Measurements from ENCODE around the gene DDX20. TPM values are rescaled to one million over a fixed set of nuclear protein-coding genes. Genes with fewer than 3 reads are reported as not detected.
"Not testable (repeated sequence)": the region's sequence is repeated elsewhere in the genome, so short reads cannot be mapped to it uniquely, and the experiment has no call there.

DDX20 gene
- total RNA-seq, 2 experiments from 2014 or later, result 21.8 to 23.8 TPM

DNA sequence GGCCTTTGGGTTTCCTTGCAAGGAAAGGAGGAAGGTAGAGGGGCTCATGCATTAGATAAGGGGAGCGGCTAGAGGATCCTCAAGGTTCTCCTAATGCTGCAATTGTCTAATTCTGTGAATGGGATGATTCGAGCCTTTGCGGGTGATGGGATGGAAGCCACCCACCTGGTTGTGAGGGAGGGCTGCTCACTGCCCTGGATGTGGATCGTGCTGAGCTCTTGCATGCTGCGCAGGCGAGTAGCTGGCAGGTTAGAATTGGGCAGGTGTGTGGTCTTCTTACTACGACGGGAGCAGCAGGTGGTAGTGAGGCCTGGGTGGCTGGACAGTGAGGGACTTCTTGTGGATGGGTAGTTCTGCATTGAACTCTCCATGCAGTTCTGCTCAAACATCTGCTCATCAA is 21.2 kb downstream of the DDX20 start:
- ChIA-PET CTCF (no interaction called here), POLR2A (no interaction called here)

DNA sequence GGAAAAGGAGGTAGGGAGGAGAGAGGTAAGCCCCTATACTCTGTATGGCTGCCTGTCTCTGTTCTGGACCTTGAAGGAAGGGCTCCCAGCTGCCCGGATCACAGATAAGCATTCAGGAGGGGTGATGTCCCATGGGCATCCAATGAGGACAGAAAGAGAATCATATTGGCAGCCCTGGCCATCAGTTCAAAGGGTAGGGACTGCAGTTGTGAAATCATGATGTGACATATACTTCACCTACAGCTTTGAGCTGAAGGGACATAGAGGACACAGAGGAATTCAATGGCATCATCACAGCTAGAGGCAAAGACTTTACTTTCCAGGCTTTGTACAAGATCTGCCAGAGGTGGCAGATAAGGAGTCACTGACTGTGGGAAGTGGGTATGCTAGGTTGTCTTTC is 21.6 kb downstream of the DDX20 start:
- ChIA-PET CTCF (no interaction called here), POLR2A (no interaction called here)

DNA sequence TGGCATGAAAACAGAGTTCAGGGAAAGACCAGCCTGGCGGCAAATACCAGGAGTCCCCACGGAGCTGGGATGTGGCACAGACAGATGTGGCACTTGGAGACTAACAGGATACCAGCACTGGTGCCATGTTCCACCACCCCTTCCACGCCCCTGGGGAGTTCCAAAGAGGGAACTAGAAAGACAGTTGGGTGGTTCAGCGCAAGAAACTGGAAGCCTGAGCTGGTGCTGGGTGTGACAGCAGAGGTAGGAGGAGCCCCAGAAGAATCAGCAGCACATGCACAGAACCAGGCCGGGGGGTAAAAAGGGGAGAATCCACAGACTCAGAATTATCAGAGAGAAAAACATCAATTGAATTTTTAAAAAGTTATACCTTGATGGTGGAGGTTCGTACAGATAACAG is 22.4 kb downstream of the DDX20 start:
- CTCF ChIA-PET, result no interaction called here

DNA sequence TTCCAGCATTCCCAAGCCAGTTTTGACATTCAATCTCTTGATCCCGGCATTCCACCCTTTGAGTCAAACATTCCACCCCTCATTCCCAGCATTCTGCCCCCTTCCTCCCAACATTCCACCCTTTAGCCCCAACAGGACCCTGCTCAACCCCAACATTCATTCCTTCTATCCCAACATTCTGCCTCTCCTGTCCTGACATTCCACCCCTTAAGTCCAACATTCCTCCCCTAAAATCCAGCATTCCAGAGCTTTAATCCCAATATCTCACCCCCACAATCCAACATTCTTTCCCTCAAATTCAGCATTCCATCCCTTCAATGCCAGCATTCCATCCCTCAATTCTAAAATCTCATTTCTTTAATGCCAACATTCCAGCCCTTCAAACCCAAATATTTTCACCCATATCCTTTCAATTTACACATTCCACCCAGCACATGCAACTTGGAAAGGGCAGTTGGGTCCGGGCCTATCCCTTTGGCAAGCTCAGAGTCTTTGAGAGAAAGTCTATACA is 22.9 kb downstream of the DDX20 start:
- CTCF ChIA-PET, result no interaction called here
- POLR2A ChIA-PET, result no interaction called here

More for the DNA sequence above, 22.4 kb downstream of the DDX20 start:
- POLR2A ChIA-PET, result no interaction called here

DNA sequence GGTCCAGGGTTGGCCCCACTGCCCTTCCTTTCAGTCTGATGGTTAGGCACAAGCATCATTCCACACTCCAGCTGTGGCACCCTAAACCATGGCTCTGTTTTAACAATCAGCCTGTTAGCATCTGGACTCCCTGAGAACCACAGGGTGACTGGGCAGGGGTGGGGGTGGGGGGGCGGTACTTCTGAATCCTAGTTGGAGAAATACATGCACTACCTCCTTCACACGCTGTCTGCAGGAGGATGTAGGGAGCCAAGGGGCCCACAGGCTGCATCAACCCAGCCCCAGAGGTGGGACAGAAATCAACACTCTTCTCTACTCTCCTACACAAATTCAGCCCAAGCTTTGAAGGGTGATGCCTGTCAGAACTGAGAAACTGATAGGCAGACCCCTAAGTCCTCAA is 23.8 kb downstream of the DDX20 start:
- ChIA-PET CTCF (no interaction called here), POLR2A (no interaction called here)

DNA sequence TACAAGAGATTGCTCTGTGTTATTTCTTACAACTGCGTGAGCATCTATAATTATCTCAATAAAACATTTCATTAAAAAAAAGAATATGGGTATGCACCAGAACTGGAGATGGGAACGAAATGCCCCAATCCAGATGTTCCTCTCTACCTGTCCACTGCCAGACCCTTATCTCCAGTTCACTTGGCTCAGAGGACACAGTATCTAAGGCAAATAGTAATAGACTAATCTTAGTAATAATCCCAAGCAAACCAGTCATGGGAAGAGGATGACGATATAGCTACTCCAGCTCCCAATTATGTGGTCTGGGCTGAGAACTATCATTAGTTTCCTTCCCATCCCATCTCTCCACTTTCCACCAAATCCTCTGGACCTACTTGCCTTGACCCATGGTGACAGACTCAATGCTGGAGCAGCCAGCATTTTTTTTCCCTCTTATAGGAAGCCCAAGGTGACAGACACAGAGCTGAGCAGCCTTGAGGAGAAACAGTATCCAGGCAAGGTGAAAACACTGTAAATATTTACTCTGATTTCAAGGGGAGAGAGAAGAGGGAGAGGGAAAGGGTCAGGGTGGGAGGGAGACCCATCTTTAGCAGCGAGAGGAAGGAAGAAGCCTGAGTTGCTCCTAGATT is 28.7 kb downstream of the DDX20 start:
- POLR2A ChIA-PET, result no interaction called here
- CTCF ChIA-PET, result no interaction called here

DNA sequence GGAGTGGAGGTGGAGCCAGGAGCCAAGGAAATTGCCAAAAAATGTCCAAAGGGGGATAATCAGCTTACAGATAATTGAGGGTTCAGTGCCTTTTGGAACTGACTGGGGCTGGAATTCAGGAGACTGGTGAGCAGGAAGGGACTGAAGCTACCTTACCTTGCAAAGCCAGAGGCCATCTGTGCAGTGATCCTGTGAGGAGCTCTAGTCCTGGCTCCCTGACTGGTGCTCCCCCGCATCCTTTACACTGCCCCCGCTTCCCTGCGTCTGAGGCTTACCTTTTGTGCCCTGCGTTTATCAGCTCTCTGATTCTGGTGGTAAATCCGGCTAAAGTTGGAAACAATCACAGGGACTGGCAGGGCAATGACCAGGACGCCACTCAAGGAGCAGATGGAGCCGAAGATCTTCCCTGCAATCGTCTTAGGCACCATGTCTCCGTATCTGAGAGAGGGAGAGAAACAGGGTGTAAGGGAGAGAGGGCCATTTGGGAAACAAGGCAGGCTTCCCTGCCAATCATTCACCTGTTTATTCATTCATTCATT is 31.0 kb downstream of the DDX20 start:
- CTCF ChIA-PET, result no interaction called here
- POLR2A ChIA-PET, result no interaction called here

DNA sequence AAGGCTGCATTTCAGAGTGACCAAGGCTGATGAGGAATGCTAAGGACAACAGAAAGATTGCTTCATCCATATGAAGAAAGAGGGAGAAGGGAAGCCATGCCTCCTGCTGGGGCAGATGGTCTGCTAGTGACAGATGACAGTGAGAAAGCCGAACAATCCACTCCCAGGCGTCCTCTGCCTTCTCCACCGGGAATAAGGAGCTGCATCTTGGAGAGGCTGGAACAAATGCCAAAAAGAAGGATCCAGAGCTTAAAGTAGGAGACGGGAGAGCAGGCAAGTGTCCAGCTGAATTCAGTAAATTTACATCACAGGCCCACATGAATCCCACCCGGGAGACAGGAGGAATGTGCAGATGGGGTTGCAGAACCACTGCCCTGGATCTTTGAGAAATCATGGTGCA is 33.4 kb downstream of the DDX20 start:
- POLR2A ChIA-PET, result no interaction called here

DNA sequence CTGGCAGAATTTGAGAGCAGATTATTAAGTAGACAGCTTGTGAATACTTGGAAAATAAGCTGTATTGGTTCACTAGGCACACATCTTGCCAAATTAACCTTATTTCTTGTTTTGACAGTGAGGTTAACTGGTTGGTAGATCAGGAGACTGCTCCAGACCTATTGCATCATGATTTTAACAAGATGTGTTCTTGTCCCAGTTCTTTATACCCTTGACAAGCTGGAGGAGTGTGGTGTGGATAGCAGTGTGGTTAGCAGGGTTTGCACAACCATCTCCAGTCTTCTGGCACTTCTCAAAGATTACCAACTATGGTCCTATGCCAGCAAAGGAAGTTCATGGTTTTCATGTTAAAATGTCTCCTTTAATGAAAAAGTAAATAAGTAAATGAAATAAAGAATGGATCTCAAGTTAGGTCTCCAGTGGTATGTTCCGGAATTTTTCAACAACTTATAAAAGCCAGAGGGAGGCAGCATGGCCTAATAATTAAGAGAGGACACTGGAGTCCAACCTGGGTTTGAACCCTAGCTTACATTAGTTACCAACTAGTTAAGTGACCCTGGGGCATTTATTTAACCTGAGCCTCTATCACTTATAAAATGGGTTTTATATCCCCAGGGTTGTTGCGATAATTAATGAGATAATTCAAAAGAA is 34.1 kb downstream of the DDX20 start:
- CTCF ChIA-PET, result no interaction called here
- POLR2A ChIA-PET, result no interaction called here

More for the DNA sequence above, 33.4 kb downstream of the DDX20 start:
- CTCF ChIA-PET, result no interaction called here

DNA sequence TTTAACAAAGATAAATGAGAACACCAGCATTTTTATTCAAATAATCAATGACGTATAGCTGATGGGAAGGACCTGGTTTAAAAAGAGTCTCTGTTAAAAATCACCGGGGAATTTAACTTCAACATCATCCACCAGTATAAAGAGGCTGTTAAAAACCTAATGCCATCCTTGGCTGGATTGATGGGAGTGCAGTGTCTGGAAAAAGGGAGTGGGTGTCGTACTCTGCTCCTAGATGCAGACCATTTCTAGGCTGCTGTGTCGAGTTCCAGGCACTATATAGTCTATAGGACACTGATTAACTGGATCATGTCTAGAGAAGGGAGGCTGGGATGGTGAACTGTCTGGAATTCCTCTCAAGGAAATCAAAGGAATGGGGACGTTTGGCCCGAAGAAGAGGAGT is 36.1 kb downstream of the DDX20 start:
- POLR2A ChIA-PET, result no interaction called here

DNA sequence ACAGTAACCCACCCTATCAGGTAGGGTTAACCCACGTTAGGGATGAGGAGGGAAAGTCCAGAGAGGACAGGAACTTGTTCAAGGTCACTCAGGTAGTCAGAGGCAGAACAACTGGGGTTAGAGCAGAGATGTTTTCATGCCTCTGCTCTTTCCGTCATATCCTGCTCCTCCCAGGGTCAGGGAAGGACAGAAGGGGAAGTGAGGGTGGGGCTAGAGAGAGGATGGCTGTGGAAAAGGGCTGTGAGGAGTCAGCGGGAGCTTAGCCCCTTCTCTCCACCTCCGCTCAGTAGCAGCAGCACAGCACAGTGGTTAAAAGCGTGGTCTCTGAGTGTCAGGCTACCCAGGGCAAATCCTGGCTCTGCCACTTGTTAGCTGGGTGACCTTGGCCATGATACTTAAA is 36.5 kb downstream of the DDX20 start:
- POLR2A ChIA-PET, result no interaction called here
- CTCF ChIA-PET, result no interaction called here

More for the DNA sequence above, 36.1 kb downstream of the DDX20 start:
- CTCF ChIA-PET, result no interaction called here

DNA sequence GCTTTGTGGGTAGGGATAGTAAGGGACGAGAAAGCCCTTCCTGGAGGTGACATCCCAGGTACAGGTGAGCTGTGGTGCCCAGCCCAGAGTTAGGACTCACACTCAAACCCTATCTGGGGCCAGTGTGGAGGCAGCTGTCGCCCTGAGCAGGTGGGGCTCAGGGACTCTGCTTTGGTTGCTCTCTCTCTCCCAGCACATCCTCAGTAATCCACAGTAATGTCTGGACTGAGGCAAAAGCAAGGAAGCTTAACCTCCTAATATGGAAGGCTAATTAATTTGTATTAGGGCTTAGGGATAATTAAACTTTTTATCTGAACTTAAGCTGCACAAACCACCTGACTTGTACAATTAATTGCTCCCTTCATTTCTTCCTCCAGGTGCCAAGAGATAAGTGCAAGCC is 38.2 kb downstream of the DDX20 start:
- POLR2A ChIA-PET, result no interaction called here
- CTCF ChIA-PET, result no interaction called here

DNA sequence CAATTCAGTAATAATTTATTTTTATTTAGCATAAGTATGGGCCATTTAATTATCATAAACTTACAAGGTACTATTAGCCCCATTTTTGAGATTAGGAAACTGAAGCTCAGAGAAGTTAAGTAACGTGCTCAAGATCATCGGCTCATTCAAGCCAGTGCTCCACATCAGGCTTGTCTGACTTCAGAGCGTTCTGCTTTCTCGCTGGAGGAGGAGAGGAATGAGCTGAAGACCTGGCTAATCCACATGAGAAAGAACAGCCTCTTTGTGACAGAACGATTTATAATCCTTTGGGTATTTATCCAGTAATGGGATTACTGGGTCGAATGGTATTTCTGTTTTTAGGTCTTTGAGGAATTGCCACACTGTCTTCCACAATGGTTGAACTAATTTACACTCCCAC is 39.7 kb downstream of the DDX20 start:
- ChIA-PET POLR2A (no interaction called here), CTCF (no interaction called here)

DNA sequence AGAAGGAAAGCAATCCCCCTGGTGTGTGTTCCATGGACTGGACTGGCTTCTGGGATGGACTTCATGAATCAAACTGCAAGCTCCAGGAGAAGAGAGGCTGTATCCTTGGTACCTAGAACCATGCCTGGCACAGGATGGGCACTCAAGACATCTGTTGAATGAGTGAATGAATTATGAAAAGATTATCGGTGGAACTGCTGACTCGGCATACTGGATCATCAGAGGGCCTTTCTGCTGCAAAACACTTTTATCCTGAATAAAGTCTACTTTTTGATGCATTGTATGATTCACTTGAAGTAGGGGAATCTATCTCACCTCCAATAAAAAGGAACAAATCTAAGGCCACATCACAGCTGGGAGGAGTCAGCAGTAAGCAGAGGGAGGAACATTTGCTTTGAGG is 42.9 kb downstream of the DDX20 start:
- ChIA-PET POLR2A (no interaction called here), CTCF (no interaction called here)

DNA sequence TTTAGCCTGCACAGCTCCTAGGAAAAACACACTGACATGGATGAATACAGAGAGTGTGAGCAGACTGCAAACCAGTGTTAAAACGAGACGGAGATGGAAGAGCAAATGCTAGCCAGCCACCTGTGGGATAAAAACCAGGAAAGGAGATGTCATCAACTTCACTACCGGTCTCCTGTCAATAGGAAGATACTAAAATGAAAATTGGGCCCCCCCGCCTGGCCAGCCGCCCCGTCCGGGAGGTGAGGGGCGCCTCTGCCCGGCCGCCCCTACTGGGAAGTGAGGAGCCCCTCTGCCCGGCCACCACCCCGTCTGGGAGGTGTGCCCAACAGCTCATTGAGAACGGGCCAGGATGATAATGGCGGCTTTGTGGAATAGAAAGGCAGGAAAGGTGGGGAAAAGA is 44.0 kb downstream of the DDX20 start:
- CTCF ChIA-PET, POLR2A ChIA-PET: not testable (repeated sequence)

DNA sequence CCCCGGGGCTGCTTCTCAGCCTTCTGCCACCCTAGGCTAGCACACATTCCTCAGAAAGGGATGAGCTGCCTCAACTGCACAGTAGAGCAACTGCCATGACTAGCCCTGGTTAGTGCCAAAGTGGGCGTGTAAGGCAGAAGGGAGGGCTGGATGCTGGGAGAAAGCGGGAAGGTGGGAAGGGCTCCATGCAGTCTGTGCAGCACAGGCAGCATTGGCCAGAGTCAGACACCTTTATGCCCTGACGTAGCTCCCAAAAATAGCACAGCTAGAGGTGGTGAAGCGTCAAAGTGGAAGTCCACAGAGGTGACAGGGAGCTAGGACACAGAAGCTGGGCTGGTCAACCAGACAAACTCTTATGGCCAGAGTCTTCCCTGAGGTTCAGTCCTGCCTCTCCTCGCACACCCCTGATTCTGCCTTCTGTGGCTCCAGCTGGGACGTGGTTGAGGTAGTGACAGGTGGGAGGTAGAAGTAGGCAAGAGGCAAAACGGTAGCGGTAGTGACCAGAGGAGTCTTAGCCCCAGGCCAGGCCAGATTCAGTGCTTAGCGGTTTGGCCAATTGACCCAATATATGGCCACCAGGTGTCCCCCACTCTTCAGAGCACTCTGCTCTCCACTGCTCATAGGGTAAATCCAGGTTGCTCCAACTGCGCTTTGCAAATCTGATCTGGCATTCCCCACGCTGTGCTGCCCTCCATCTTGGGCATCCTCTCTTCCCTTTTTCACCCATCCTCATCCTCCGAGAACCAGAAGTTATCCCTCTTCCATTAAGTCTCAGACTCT is 45.6 kb downstream of the DDX20 start:
- ChIA-PET POLR2A (no interaction called here), CTCF (no interaction called here)

DNA sequence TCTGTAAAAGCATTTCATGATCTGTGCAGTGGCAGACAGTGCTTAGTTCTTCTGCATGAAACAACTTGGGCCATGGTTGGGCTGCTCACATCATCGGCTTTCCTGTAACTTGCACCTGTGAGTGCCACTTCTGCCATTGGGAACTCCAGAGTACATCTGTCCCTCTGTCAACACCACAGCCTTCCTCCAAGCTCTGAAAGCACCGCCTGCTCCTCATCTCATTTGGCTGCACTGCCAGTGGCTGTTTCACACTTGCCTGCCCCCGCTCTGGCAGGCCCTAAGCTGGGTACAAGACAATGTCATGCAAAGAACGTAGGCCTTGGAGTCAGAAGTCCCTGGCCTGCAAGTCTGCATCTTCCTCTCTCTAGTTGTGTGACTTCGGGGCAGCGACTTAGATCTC is 46.4 kb downstream of the DDX20 start:
- ChIA-PET CTCF (no interaction called here), POLR2A (no interaction called here)

DNA sequence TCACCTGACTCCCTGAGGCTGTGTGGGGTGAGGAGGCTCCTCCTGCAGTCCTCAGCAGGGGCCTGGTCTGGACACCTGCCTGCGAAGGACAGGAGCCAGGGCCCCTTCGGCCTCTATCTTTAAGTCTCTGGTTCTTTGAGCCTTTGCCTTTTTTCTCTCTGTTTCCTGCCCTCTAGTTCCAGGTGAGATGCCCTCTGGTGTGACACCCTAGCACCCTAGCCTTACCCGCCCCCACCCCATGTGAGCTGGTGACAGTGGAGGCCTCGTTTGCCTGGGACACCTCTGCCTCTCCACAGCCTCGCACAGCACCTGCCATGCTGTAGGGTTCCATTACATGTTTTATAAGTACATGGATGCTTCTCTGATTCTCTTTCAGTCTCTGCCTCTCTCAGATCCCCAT is 47.3 kb downstream of the DDX20 start:
- POLR2A ChIA-PET, result interaction anchor here (0.6 kb wide), 1 partner anchor 18 kb away, joined by 6 read pairs; no protein-coding TSS in a partner anchor
- CTCF ChIA-PET, result no interaction called here

DNA sequence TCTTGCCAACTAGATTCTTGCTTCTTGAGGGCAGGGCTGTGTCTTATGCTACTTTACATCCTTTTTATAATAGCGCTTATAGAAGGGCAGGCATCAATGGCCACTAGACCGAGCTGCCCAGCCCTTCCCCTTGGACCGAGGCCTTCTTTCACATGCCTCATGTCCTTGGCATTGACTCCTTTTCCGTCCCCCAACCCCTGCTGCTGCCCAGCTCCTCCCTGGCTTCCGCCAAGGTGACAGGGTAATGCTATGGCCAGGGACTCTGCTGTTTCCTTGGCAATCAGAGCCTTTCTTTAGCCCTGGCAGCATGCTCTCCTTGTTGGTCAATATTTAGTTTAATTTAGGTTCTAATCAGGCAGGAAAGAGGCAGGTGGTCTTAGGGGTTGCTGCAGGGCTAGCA is 48.2 kb downstream of the DDX20 start:
- CTCF ChIA-PET, result no interaction called here
- POLR2A ChIA-PET, result no interaction called here

DNA sequence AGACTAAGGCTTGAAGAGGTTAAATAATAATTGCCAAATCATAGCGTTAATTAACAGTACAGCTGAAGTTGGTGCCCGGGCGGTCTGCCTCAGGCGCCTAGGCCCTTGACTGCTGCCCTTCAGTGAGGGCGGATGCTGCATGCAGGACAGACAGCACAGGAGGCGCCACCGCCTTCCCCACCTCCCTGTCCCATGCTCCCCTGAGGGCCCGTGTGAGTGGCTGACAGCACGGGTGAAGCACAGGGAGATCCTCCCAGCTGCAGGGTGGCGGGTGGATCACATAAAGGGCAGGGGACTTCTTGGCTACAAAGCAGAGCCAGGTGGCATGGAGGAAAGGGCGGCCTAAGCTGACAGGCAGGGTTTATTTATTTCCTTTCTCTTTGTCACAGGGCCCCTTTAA is 49.1 kb downstream of the DDX20 start:
- CTCF ChIA-PET, result no interaction called here

DNA sequence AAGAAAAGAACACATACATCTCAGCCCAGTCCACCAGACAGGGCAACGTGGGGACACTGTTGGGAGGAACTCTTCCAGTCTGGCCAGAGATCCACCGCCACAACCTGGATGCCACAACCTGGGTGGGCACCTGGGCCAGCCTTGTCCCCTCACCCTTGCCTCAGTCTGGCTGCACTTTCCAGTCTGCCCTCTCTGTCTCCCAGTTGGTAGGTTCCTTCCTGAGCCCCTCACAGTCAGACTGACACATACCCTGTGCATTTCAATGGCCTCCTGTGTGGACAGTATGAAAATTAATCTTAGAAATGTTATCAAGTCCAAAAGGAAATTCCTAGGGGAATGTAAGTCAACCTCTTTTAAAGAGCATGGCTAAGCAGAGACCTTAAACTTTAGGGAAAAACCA is 49.5 kb downstream of the DDX20 start:
- CTCF ChIA-PET, result no interaction called here

More for the DNA sequence above, 49.1 kb downstream of the DDX20 start:
- POLR2A ChIA-PET, result no interaction called here

More for the DNA sequence above, 49.5 kb downstream of the DDX20 start:
- POLR2A ChIA-PET, result no interaction called here
